Measurements from ENCODE around the gene UBLCP1. TPM values are rescaled to one million over a fixed set of nuclear protein-coding genes. Genes with fewer than 3 reads are reported as not detected.

UBLCP1 gene
- total and polyA plus RNA-seq, 2 of the 8 experiments (the other 6 are each of a cell fraction or from before 2014, with no cell fraction given) = 13.0 to 40.9 TPM

DNA sequence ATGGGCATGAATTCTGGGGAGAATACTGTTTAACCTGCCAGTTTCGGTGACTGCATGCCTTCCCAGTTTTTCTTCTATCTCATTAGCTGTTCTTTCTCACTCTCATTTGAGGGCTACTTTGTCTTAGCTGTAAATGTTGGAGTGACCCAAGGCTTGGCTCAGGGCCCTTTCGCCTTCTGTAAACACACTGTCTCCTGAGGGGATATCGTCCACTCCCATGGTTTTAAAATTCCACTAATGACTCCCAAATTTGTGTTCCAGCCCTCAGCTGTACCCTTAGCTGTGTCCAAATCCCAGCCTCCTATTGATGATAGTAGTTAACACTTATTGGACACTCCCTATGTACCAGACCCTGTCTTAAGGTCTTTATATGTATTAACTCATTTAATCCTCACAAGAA is 39.6 kb upstream of the UBLCP1 start (continued):
- TF ChIP-seq RFX5 (IDR thresholded peaks at IDR 0.05; ENCODE audit: borderline replicate concordance, low read depth, low read length) = no peak

All from H1 (cell line).